ENCODE measurements around the gene NKAIN1. TPM values are rescaled to one million over a fixed set of nuclear protein-coding genes. Genes with fewer than 3 reads are reported as not detected.
A peak's percentile ranks its signal among the peaks of the same experiment; 100 is the strongest.

Gene NKAIN1
- total RNA-seq, 4 donors from 2014 or later = not detected

- intact Hi-C loops (cut with DNase I; ENCODE audit: low total_unique reads) (no loop called here), in situ Hi-C loops (cut with MboI; ENCODE audit: low pct_ligation_motif_present in 1 of 4, low pct_unique_long_range_greater_than_20kb in 1 of 4, low sequenced_read_pairs in 3 of 4) (no loop called here)
- Histone ChIP-seq H3K4me3 (no peak overlapping the region), H3K4me1 (peaks cover 3 to 13% (median 12%) of the 10 kb centered on the region in 4 donors), H3K27ac (no peak overlapping the region), H3K9me3 (no peaks in the 10 kb centered on the region), H3K36me3 (no peaks in the 10 kb centered on the region), H3K27me3 (peaks cover 59% of the 10 kb centered on the region)
- no peak for TF ChIP-seq POLR2AphosphoS5 (IDR thresholded peaks at IDR 0.05)
- no peak for TF ChIP-seq POLR2A (IDR thresholded peaks at IDR 0.05)
- no peak for TF ChIP-seq CTCF (IDR thresholded peaks at IDR 0.05)
- TF ChIP-seq EP300 (IDR thresholded peaks at IDR 0.05; ENCODE audit: low read depth) = no peak
- DNase-seq = no peak
- 56 to 61% methylated on average over 6 to 8 of the region's 8 CpGs for WGBS, 2 donors (ENCODE audit: low coverage in 1 of 2)
These were observed 1.6 kb upstream of the NKAIN1 start for GRCh38 chr1:31241321-31241720.

- H3K4me3 ChIP-seq = peak overlapping the region in 2 of 4 donors; percentile 20 to 47
- peaks cover 77% of the 10 kb centered on the region for H3K27me3 ChIP-seq
- H3K4me1 ChIP-seq = peaks cover 3 to 13% (median 12%) of the 10 kb centered on the region in 4 donors
- no peaks in the 10 kb centered on the region for H3K36me3 ChIP-seq
- peak; percentile 31 for DNase-seq
- TF ChIP-seq EP300 (IDR thresholded peaks at IDR 0.05; ENCODE audit: low read depth) = no peak
- no peak for TF ChIP-seq CTCF (IDR thresholded peaks at IDR 0.05)
- no peak for TF ChIP-seq POLR2AphosphoS5 (IDR thresholded peaks at IDR 0.05)
- TF ChIP-seq POLR2A (IDR thresholded peaks at IDR 0.05) = no peak
- intact Hi-C loops (cut with DNase I; ENCODE audit: low total_unique reads) (no loop called here), in situ Hi-C loops (cut with MboI; ENCODE audit: low pct_ligation_motif_present in 1 of 4, low pct_unique_long_range_greater_than_20kb in 1 of 4, low sequenced_read_pairs in 3 of 4) (no loop called here)
- no peaks in the 10 kb centered on the region for H3K9me3 ChIP-seq
- H3K27ac ChIP-seq = no peak overlapping the region
- WGBS, 2 donors (ENCODE audit: low coverage in 1 of 2) = 6 to 8% methylated on average over 3 to 17 of the region's 56 CpGs
These were observed 587 bp downstream of the NKAIN1 start for GRCh38 chr1:31238986-31239613.

GRCh38 chr1:31238612-31238985 lies 1.1 kb downstream of the NKAIN1 start:
- Histone ChIP-seq H3K27me3 (peaks cover 78% of the 10 kb centered on the region), H3K27ac (no peak overlapping the region), H3K4me3 (no peak overlapping the region), H3K4me1 (peaks cover 3 to 13% (median 12%) of the 10 kb centered on the region in 4 donors), H3K9me3 (no peaks in the 10 kb centered on the region), H3K36me3 (no peaks in the 10 kb centered on the region)
- intact Hi-C loops (cut with DNase I; ENCODE audit: low total_unique reads) = no loop called here
- WGBS, 2 donors (ENCODE audit: low coverage in 1 of 2) = 24 to 29% methylated on average over 4 of the region's 4 CpGs
- no peak for DNase-seq
- no peak for TF ChIP-seq POLR2AphosphoS5 (IDR thresholded peaks at IDR 0.05)
- TF ChIP-seq CTCF (IDR thresholded peaks at IDR 0.05) = no peak
- no peak for TF ChIP-seq POLR2A (IDR thresholded peaks at IDR 0.05)
- TF ChIP-seq EP300 (IDR thresholded peaks at IDR 0.05; ENCODE audit: low read depth) = no peak
- in situ Hi-C loops (cut with MboI; ENCODE audit: low pct_ligation_motif_present in 1 of 4, low pct_unique_long_range_greater_than_20kb in 1 of 4, low sequenced_read_pairs in 3 of 4) = no loop called here

GRCh38 chr1:31234870-31235269 lies 4.8 kb downstream of the NKAIN1 start:
- no peak overlapping the region for H3K4me3 ChIP-seq
- no peaks in the 10 kb centered on the region for H3K9me3 ChIP-seq
- no peak for DNase-seq
- peaks cover 2 to 11% (median 10%) of the 10 kb centered on the region in 4 donors for H3K4me1 ChIP-seq
- H3K27me3 ChIP-seq = peaks cover 53% of the 10 kb centered on the region
- WGBS, 2 donors (ENCODE audit: low coverage in 1 of 2) = 20 to 47% methylated on average over 1 to 4 of the region's 4 CpGs
- TF ChIP-seq POLR2AphosphoS5 (IDR thresholded peaks at IDR 0.05) (no peak), EP300 (IDR thresholded peaks at IDR 0.05; ENCODE audit: low read depth) (no peak), POLR2A (IDR thresholded peaks at IDR 0.05) (no peak), CTCF (IDR thresholded peaks at IDR 0.05) (no peak)
- in situ Hi-C loops (cut with MboI; ENCODE audit: low pct_ligation_motif_present in 1 of 4, low pct_unique_long_range_greater_than_20kb in 1 of 4, low sequenced_read_pairs in 3 of 4) (no loop called here), intact Hi-C loops (cut with DNase I; ENCODE audit: low total_unique reads) (no loop called here)
- H3K27ac ChIP-seq = no peak overlapping the region
- H3K36me3 ChIP-seq = no peaks in the 10 kb centered on the region
